Naive thymus-derived CD4-positive, alpha-beta T cell (primary cell): ENCODE results near the gene HCLS1. TPM values are rescaled to one million over a fixed set of nuclear protein-coding genes. Genes with fewer than 3 reads are reported as not detected.

ENCODE experiments used
- ATAC-seq: fragments of 150-1000 bp; cut with Tn5 transposase; 2 replicates; pipeline ENCODE4 v1.10.0; 2021; ENCODE audit warnings: mild to moderate bottlenecking, moderate library complexity
- CTCF ChIA-PET: fragments of 350-600 bp; sonication (Branson Sonifier 250); formaldehyde crosslinking; loops from one replicate; lab custom pipeline; 2021; ENCODE audit warnings: antibody characterized with exemption; lab: Charles Lee
- POLR2A ChIA-PET: fragments of 350-600 bp; sonication (Branson Sonifier 250); formaldehyde crosslinking; loops from one replicate; lab custom pipeline; 2021; ENCODE audit warnings: antibody characterized with exemption, inconsistent platforms; lab: Charles Lee
- DNase-seq, 9 donors: peaks; one replicate each; pipeline versions ENCODE4 v3.0.0 to v3.0.0-alpha.2; 2020 to 2022; ENCODE audit warnings: mixed read lengths in 1 of 9
- H3K27ac ChIP-seq: one replicate; pipeline ENCODE4 v1.7.0; 2013; ENCODE audit warnings: mild to moderate bottlenecking, low read depth, low read length, moderate library complexity
- H3K27me3 ChIP-seq, 2 donors: one replicate each; pipeline ENCODE4 v1.7.0; 2013; ENCODE audit warnings: low read length in 2 of 2, mild to moderate bottlenecking in 2 of 2, moderate library complexity in 2 of 2; ENCODE audit not compliant: control insufficient read depth in 2 of 2, insufficient read depth in 2 of 2
- H3K36me3 ChIP-seq, 3 experiments: 1 replicate in 2 of 3; 2 replicates in 1 of 3; pipeline ENCODE4 v1.7.0; 2013; ENCODE audit warnings: low read length in 3 of 3, mild to moderate bottlenecking in 3 of 3, moderate library complexity in 1 of 3; ENCODE audit not compliant: insufficient read depth in 3 of 3, control insufficient read depth in 2 of 3
- H3K4me1 ChIP-seq, 2 donors: one replicate each; pipeline ENCODE4 v1.7.0; 2013; ENCODE audit warnings: low read length in 2 of 2, mild to moderate bottlenecking in 2 of 2, moderate library complexity in 1 of 2; ENCODE audit not compliant: control insufficient read depth in 2 of 2, insufficient read depth in 2 of 2
- H3K4me3 ChIP-seq: 2 replicates; pipeline ENCODE4 v1.7.0; 2013; ENCODE audit warnings: mild to moderate bottlenecking, low read length
- H3K9me3 ChIP-seq, 3 experiments: 1 replicate in 2 of 3; 2 replicates in 1 of 3; pipeline ENCODE4 v1.7.0; 2013; ENCODE audit warnings: low read length in 3 of 3; ENCODE audit not compliant: control insufficient read depth in 2 of 3
- H3K27ac Mint-ChIP-seq, 9 donors: one replicate each; pipeline ENCODE4 v1.8.0; 2020 to 2022; ENCODE audit warnings: mixed read lengths in 9 of 9, mild to moderate bottlenecking in 8 of 9, moderate library complexity in 5 of 9, inconsistent platforms in 2 of 9
- H3K27me3 Mint-ChIP-seq, 5 donors: one replicate each; pipeline ENCODE4 v1.8.0; 2021 to 2022; ENCODE audit warnings: mixed read lengths in 5 of 5, mild to moderate bottlenecking in 1 of 5
- H3K36me3 Mint-ChIP-seq, 5 donors: one replicate each; pipeline ENCODE4 v1.8.0; 2020 to 2022; ENCODE audit warnings: mixed read lengths in 5 of 5, mild to moderate bottlenecking in 3 of 5, inconsistent platforms in 1 of 5
- H3K4me1 Mint-ChIP-seq, 7 donors: one replicate each; pipeline ENCODE4 v1.8.0; 2020 to 2022; ENCODE audit warnings: mixed read lengths in 7 of 7, mild to moderate bottlenecking in 3 of 7, inconsistent platforms in 1 of 7
- H3K4me3 Mint-ChIP-seq, 10 donors: one replicate each; pipeline ENCODE4 v1.8.0; 2020 to 2022; ENCODE audit warnings: mild to moderate bottlenecking in 10 of 10, mixed read lengths in 10 of 10, moderate library complexity in 6 of 10, inconsistent platforms in 2 of 10
- H3K9me3 Mint-ChIP-seq, 11 donors: one replicate each; pipeline ENCODE4 v1.8.0; 2020 to 2022; ENCODE audit warnings: mixed read lengths in 11 of 11, mild to moderate bottlenecking in 4 of 11, inconsistent platforms in 1 of 11, moderate library complexity in 1 of 11
- intact Hi-C, 2 donors: fragments of 100-400 bp; cut with micrococcal nuclease; formaldehyde crosslinking; loops; one replicate each; pipeline ENCODE4 v1.15.1; 2023
- polyA plus RNA-seq, 2 donors: library from polyadenylated mRNA; unstranded; fragments of 300-500 nt; fragmentation: Illumina TruSeq; gene quantifications; one replicate each; pipeline ENCODE4 v1.2.3, GENCODE V29; 2021
- total RNA-seq, 6 experiments: library from RNA in 5 of 6; stranded (reverse) in 5 of 6; gene quantifications; 1 replicate in 5 of 6; 2 replicates in 1 of 6; pipeline ENCODE4 v1.2.3 and lab custom pipeline; 2021 to 2026

The HCLS1 gene
- total and polyA plus RNA-seq, 7 experiments from 2014 or later: 275 to 452 (median 312) TPM

- H3K27me3 ChIP-seq: no peaks in the 10 kb centered on the region
- DNase-seq (no peak), ATAC-seq (no peak)
- no peaks in the 10 kb centered on the region for H3K9me3 ChIP-seq
- H3K36me3 Mint-ChIP-seq: peaks cover 38 to 80% (median 59%) of the 10 kb centered on the region in 5 donors
- H3K27ac Mint-ChIP-seq: peak overlapping the region in 7 of 9 donors; percentile 38 to 74 (median 62)
- H3K27ac ChIP-seq: no peak overlapping the region
- no peak overlapping the region for H3K4me3 Mint-ChIP-seq
- intact Hi-C loops: loop anchor here in 1 of 2 donors (2.0 kb wide), 1 partner anchor 15 kb away; no protein-coding TSS in a partner anchor
- CTCF ChIA-PET: no interaction called here
- POLR2A ChIA-PET: interaction anchor here (0.6 kb wide), 1 partner anchor 146 kb away, joined by 3 read pairs; no protein-coding TSS in a partner anchor
- H3K4me1 ChIP-seq: no peaks in the 10 kb centered on the region
- no peaks in the 10 kb centered on the region for H3K27me3 Mint-ChIP-seq
- H3K36me3 ChIP-seq: peaks cover 37 to 96% (median 57%) of the 10 kb centered on the region in 3 experiments
- H3K4me1 Mint-ChIP-seq: peaks cover 11 to 21% (median 17%) of the 10 kb centered on the region in 7 donors
- H3K4me3 ChIP-seq: no peak overlapping the region
- no peaks in the 10 kb centered on the region for H3K9me3 Mint-ChIP-seq
Observed at GRCh38 chr3:121637922-121638321, 22.8 kb downstream of the HCLS1 start.

DNA sequence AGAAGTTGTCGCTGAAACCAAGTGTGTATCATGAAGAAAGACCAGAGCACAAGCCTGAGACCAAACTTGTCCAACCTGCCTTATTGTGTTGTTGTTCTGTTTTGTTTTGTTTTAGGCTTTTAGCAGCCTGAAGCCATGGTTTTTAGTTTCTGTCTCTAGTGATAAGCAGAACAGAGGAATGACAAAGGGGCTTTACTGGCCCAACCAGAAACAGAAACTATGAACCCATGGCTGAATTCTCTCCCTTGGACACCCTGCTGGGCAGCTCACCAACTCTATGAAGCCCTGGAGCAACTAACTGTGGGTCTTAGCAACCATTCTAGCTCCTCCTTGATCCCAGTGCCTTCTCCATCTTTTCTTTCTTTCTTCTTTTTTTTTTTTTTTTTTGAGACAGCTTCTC, 30.3 kb downstream of the HCLS1 start:
- Histone ChIP-seq H3K9me3 (no peaks in the 10 kb centered on the region), H3K27me3 (no peaks in the 10 kb centered on the region), H3K4me3 (no peak overlapping the region), H3K4me1 (no peaks in the 10 kb centered on the region), H3K36me3 (peaks cover 21 to 54% (median 21%) of the 10 kb centered on the region in 3 experiments), H3K27ac (no peak overlapping the region)
- ChIA-PET CTCF (no interaction called here), POLR2A (no interaction called here)
- H3K4me1 Mint-ChIP-seq: peaks cover 0 to 7% (median 0%) of the 10 kb centered on the region in 7 donors
- intact Hi-C loops: no loop called here
- no peaks in the 10 kb centered on the region for H3K27me3 Mint-ChIP-seq
- no peaks in the 10 kb centered on the region for H3K9me3 Mint-ChIP-seq
- H3K4me3 Mint-ChIP-seq: no peak overlapping the region
- no peak for DNase-seq
- H3K27ac Mint-ChIP-seq: peak overlapping the region in 5 of 9 donors; percentile 6 to 41 (median 19)
- no peak for ATAC-seq
- H3K36me3 Mint-ChIP-seq: peaks cover 33 to 60% (median 52%) of the 10 kb centered on the region in 5 donors

DNA sequence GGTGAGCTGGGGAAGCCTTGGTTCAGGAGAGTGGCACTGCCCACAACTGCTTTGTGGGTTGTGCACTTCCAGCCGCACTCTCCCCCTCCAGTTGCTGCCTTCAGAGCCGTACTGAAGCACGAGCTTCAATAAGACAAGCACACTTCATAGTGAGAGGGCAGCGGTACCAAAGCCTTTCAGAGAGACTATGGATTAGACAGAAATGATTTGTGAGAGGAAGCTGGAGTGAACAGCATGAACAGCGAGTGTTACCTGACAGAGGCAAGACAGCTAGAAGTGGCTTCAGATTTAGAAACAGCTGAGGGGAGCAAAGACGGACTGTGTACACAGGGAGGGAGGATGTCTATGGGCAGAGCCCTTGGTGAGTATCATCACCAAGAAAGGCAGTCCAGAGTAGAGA, 31.1 kb downstream of the HCLS1 start:
- Histone ChIP-seq H3K27me3 (no peaks in the 10 kb centered on the region), H3K4me3 (no peak overlapping the region), H3K27ac (no peak overlapping the region), H3K36me3 (peaks cover 17 to 46% (median 18%) of the 10 kb centered on the region in 3 experiments), H3K4me1 (no peaks in the 10 kb centered on the region), H3K9me3 (no peaks in the 10 kb centered on the region)
- ChIA-PET POLR2A (interaction anchor here (1.2 kb wide), 1 partner anchor 32 kb away, joined by 3 read pairs; the partner anchor contains the start of gene HCLS1), CTCF (no interaction called here)
- no peak for DNase-seq
- Mint-ChIP-seq H3K27me3 (no peaks in the 10 kb centered on the region), H3K36me3 (peaks cover 27 to 53% (median 45%) of the 10 kb centered on the region in 5 donors), H3K4me3 (no peak overlapping the region), H3K4me1 (peaks cover 0 to 7% (median 0%) of the 10 kb centered on the region in 7 donors), H3K27ac (peak overlapping the region in 2 of 9 donors; percentile 11 to 19), H3K9me3 (no peaks in the 10 kb centered on the region)
- no peak for ATAC-seq
- intact Hi-C loops: no loop called here

DNA sequence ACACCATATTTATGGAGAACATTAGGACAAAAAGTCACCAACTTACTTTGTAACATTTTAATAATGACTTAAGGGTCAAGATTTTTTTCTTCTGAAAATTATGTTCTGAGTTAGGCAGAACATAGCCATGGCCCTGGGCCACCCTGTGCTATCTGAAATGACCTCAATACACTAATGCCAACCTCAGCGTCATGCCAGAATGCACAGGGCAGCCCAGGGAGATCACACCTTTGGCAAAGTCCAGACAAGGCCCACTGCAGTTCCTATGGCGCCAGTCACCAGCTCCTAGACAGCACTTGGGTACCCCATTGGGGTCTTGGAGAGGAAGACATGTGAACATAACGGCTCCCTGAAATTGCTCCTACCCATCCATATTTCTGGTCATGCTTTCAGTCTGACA, 33.1 kb downstream of the HCLS1 start:
- no peak overlapping the region for H3K4me3 ChIP-seq
- Mint-ChIP-seq H3K27ac (no peak overlapping the region), H3K4me1 (peaks cover 0 to 7% (median 0%) of the 10 kb centered on the region in 7 donors), H3K9me3 (no peaks in the 10 kb centered on the region), H3K27me3 (no peaks in the 10 kb centered on the region), H3K4me3 (no peak overlapping the region), H3K36me3 (peaks cover 17 to 40% (median 32%) of the 10 kb centered on the region in 5 donors)
- peaks cover 8 to 27% (median 9%) of the 10 kb centered on the region in 3 experiments for H3K36me3 ChIP-seq
- ATAC-seq (no peak), DNase-seq (no peak)
- CTCF ChIA-PET: no interaction called here
- POLR2A ChIA-PET: no interaction called here
- no peaks in the 10 kb centered on the region for H3K9me3 ChIP-seq
- H3K4me1 ChIP-seq: no peaks in the 10 kb centered on the region
- no peak overlapping the region for H3K27ac ChIP-seq
- no peaks in the 10 kb centered on the region for H3K27me3 ChIP-seq
- intact Hi-C loops: no loop called here

DNA sequence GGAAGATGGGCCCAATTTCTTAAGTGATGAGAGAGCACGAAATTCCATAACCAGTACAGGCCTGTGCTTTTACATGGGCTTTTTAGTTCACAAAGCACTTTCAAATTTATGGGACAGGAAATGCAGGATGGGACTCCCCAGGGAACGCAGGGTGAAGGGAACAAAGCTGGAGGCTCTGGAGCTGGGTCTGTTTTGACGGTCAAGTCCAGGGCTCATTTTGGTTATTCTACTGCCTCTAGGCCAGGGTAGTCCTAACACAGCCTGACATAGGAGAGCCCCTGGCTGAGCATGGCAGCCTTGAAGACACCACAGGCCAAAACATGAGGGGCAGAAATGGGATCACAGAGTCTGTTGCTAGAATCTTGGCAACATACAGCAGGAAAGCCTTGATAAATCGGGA, 33.5 kb downstream of the HCLS1 start:
- Mint-ChIP-seq H3K36me3 (peaks cover 15 to 36% (median 29%) of the 10 kb centered on the region in 5 donors), H3K27ac (peak overlapping the region in 1 of 9 donors; percentile 58), H3K27me3 (no peaks in the 10 kb centered on the region), H3K4me1 (peaks cover 0 to 7% (median 0%) of the 10 kb centered on the region in 7 donors), H3K4me3 (no peak overlapping the region), H3K9me3 (no peaks in the 10 kb centered on the region)
- H3K27ac ChIP-seq: no peak overlapping the region
- ATAC-seq (no peak), DNase-seq (no peak)
- H3K27me3 ChIP-seq: no peaks in the 10 kb centered on the region
- POLR2A ChIA-PET: no interaction called here
- no peaks in the 10 kb centered on the region for H3K4me1 ChIP-seq
- H3K9me3 ChIP-seq: no peaks in the 10 kb centered on the region
- intact Hi-C loops: no loop called here
- no peak overlapping the region for H3K4me3 ChIP-seq
- CTCF ChIA-PET: no interaction called here
- H3K36me3 ChIP-seq: peaks cover 6 to 22% (median 9%) of the 10 kb centered on the region in 3 experiments

GRCh38 chr3:121626495-121626894, 34.2 kb downstream of the HCLS1 start:
- H3K27ac Mint-ChIP-seq: peak overlapping the region in 1 of 9 donors; percentile 19

More at GRCh38 chr3:121626495-121626894, 34.2 kb downstream of the HCLS1 start:
- Mint-ChIP-seq H3K27me3 (peaks cover 0 to 7% (median 2%) of the 10 kb centered on the region in 5 donors), H3K4me1 (peaks cover 0 to 7% (median 0%) of the 10 kb centered on the region in 7 donors), H3K36me3 (peaks cover 12 to 29% (median 22%) of the 10 kb centered on the region in 5 donors), H3K9me3 (no peaks in the 10 kb centered on the region), H3K4me3 (no peak overlapping the region)
- intact Hi-C loops: no loop called here
- H3K9me3 ChIP-seq: no peaks in the 10 kb centered on the region
- ATAC-seq (no peak), DNase-seq (no peak)
- ChIA-PET CTCF (no interaction called here), POLR2A (no interaction called here)
- no peaks in the 10 kb centered on the region for H3K4me1 ChIP-seq
- H3K4me3 ChIP-seq: no peak overlapping the region
- H3K36me3 ChIP-seq: peaks cover under 1 to 15% (median 4%) of the 10 kb centered on the region in 3 experiments
- no peaks in the 10 kb centered on the region for H3K27me3 ChIP-seq
- no peak overlapping the region for H3K27ac ChIP-seq
